Panc1 (cell line): Measurements from ENCODE around the gene DHX57. TPM values are rescaled to one million over a fixed set of nuclear protein-coding genes. Genes with fewer than 3 reads are reported as not detected.

Experiments used
- ATAC-seq: fragments of 200-7000 bp; cut with Tn5 transposase; 2 replicates; pipeline ENCODE4 v1.9.1; 2020; ENCODE audit warnings: mild to moderate bottlenecking, moderate library complexity
- BruUV-seq: library from RNA; stranded (reverse); fragments of 400-500 nt; replicated peaks from 2 replicates; lab custom pipeline; 2021; lab: Mats Ljungman, UMichigan
- CTCF ChIA-PET: fragments of 300-600 bp; sonication (Branson Sonifier 250); formaldehyde crosslinking; loops from one replicate; lab custom pipeline; 2022; ENCODE audit warnings: antibody characterized with exemption; lab: Charles Lee
- POLR2A ChIA-PET: fragments of 300-600 bp; sonication (Branson Sonifier 250); formaldehyde crosslinking; loops from one replicate; lab custom pipeline; 2022; ENCODE audit warnings: antibody characterized with exemption; lab: Charles Lee
- DNase-seq: peaks from one replicate; pipeline ENCODE4 v3.0.0-alpha.2; 2010; ENCODE audit warnings: low read depth, low spot score
- H3K27ac ChIP-seq: 2 replicates; pipeline ENCODE4 v1.5.1; 2011; ENCODE audit warnings: mild to moderate bottlenecking, low read length, inconsistent platforms
- H3K27me3 ChIP-seq: fragments of 200-500 bp; sonication (Bioruptor generic); 2 replicates; pipeline ENCODE4 v1.6.0; 2014; ENCODE audit warnings: low read length, inconsistent platforms; ENCODE audit not compliant: control insufficient read depth, insufficient read depth
- H3K36me3 ChIP-seq: fragments of 200-500 bp; sonication (Bioruptor generic); 2 replicates; pipeline ENCODE4 v1.5.1; 2014; ENCODE audit warnings: inconsistent platforms, mild to moderate bottlenecking, low read length, moderate library complexity; ENCODE audit not compliant: control insufficient read depth, insufficient read depth
- H3K4me1 ChIP-seq: 2 replicates; pipeline ENCODE4 v1.5.1; 2011; ENCODE audit warnings: inconsistent platforms, mild to moderate bottlenecking, low read length, moderate library complexity; ENCODE audit not compliant: control insufficient read depth, insufficient read depth
- H3K4me3 ChIP-seq, 2 experiments: 2 replicates each; pipeline ENCODE4 v1.5.1; 2011 to 2012; ENCODE audit warnings: low read depth in 2 of 2, low read length in 2 of 2, mild to moderate bottlenecking in 2 of 2, inconsistent platforms in 1 of 2, moderate library complexity in 1 of 2
- H3K9me3 ChIP-seq: fragments of 200-500 bp; sonication (Bioruptor generic); 2 replicates; pipeline ENCODE4 v1.5.1; 2014; ENCODE audit warnings: low read depth, mild to moderate bottlenecking, inconsistent platforms, low read length, moderate library complexity; ENCODE audit not compliant: control insufficient read depth, insufficient read depth
- CTCF ChIP-seq: fragments of 450-650 bp; IDR thresholded peaks from 2 replicates; pipeline ENCODE4 v1.5.1; 2017; ENCODE audit warnings: mild to moderate bottlenecking
- POLR2AphosphoS5 ChIP-seq: IDR thresholded peaks from 2 replicates; pipeline ENCODE4 v1.6.1; 2012; ENCODE audit warnings: mild to moderate bottlenecking, low read depth, low read length, moderate library complexity
- REST ChIP-seq, 2 experiments: IDR thresholded peaks; 2 replicates each; pipeline ENCODE4 v1.6.1; 2011 to 2012; ENCODE audit warnings: low read depth in 2 of 2, control low read depth in 1 of 2, low read length in 1 of 2, mild to moderate bottlenecking in 1 of 2, moderate library complexity in 1 of 2; ENCODE audit not compliant: insufficient read depth in 1 of 2
- SIN3A ChIP-seq: IDR thresholded peaks from 2 replicates; pipeline ENCODE4 v1.6.1; 2012; ENCODE audit warnings: low read depth, mild to moderate bottlenecking, low read length, moderate library complexity, borderline replicate concordance; ENCODE audit not compliant: insufficient read depth
- TCF7L2 ChIP-seq: IDR thresholded peaks from 2 replicates; pipeline ENCODE4 v1.6.1; 2011; ENCODE audit warnings: mild to moderate bottlenecking, low read depth, low read length, inconsistent platforms
- in situ Hi-C: cut with HindIII; loops from 2 replicates; pipeline ENCODE4 v1.10.0; 2016; ENCODE audit warnings: low sequenced_read_pairs, low pct_unique_long_range_greater_than_20kb
- intact Hi-C: fragments of 100-400 bp; cut with micrococcal nuclease; formaldehyde crosslinking; loops from one replicate; pipeline ENCODE4 v1.10.0; 2022; ENCODE audit not compliant: unreplicated experiment
- total RNA-seq: library from RNA; stranded (reverse); gene quantifications from one replicate; pipeline ENCODE4 v1.2.1, GENCODE V29; 2021; ENCODE audit not compliant: unreplicated experiment

Gene DHX57
- total RNA-seq, 1 experiment from 2014 or later = 20.6 TPM

GRCh38 chr2:38823386-38823785, 52.3 kb downstream of the DHX57 start:
- Histone ChIP-seq H3K36me3 (peaks cover 6% of the 10 kb centered on the region; the same call in 1 of the 2 replicates), H3K9me3 (no peaks in the 10 kb centered on the region), H3K4me3 (no peak overlapping the region), H3K27me3 (no peaks in the 10 kb centered on the region), H3K27ac (no peak overlapping the region), H3K4me1 (no peaks in the 10 kb centered on the region)
- no TSS peak for BruUV-seq
- DNase-seq = no peak
- intact Hi-C loops = no loop called here
- in situ Hi-C loops = no loop called here
- ChIA-PET POLR2A (no interaction called here), CTCF (no interaction called here)
- TF ChIP-seq CTCF (no peak), POLR2AphosphoS5 (no peak), TCF7L2 (no peak), SIN3A (no peak), REST (IDR thresholded peaks at IDR 0.05; ENCODE audit: insufficient read depth in 1 of 2, low read depth in 2 of 2, low read length in 1 of 2) (no peak)
- ATAC-seq = no peak

GRCh38 chr2:38818565-38818964, 57.2 kb downstream of the DHX57 start:
- Histone ChIP-seq H3K27ac (no peak overlapping the region), H3K9me3 (no peaks in the 10 kb centered on the region), H3K4me3 (no peak overlapping the region), H3K36me3 (peaks cover 7% of the 10 kb centered on the region; the same call in 1 of the 2 replicates), H3K4me1 (no peaks in the 10 kb centered on the region), H3K27me3 (no peaks in the 10 kb centered on the region)
- no TSS peak for BruUV-seq
- no peak for TF ChIP-seq SIN3A
- no peak for TF ChIP-seq CTCF
- TF ChIP-seq REST (IDR thresholded peaks at IDR 0.05; ENCODE audit: insufficient read depth in 1 of 2, low read depth in 2 of 2, low read length in 1 of 2) = no peak
- TF ChIP-seq TCF7L2 = no peak
- TF ChIP-seq POLR2AphosphoS5 = no peak
- ATAC-seq (no peak), DNase-seq (no peak)
- ChIA-PET CTCF (interaction anchor here (0.5 to 0.7 kb wide), 2 partner anchors 92 to 453 kb away, joined by 3 read pairs; no protein-coding TSS in a partner anchor), POLR2A (interaction anchor here (0.6 kb wide), 1 partner anchor 77 kb away, joined by 3 read pairs; no protein-coding TSS in a partner anchor)
- in situ Hi-C loops (no loop called here), intact Hi-C loops (no loop called here)
